Stomach (tissue), 19 donors: ENCODE data around the gene BRD7. TPM values are rescaled to one million over a fixed set of nuclear protein-coding genes. Genes with fewer than 3 reads are reported as not detected.

ENCODE experiments used
- DNase-seq, 2 donors: peaks; one replicate each; pipeline versions ENCODE4 v3.0.0 to v3.0.0-alpha.2; 2013 to 2019
- H3K27ac ChIP-seq, 5 donors: fragments of 200-600 bp in 4 of 5; sonication (generic) in 4 of 5; one replicate each; pipeline ENCODE4 v1.5.1; 2013 to 2019; ENCODE audit warnings: mild to moderate bottlenecking in 1 of 5, moderate library complexity in 1 of 5
- H3K27me3 ChIP-seq, 3 donors: fragments of 200-600 bp; sonication (generic); one replicate each; pipeline ENCODE4 v1.5.1; 2017 to 2019; ENCODE audit warnings: mixed run types in 1 of 3
- H3K36me3 ChIP-seq, 4 donors: fragments of 200-600 bp; sonication (generic); 1 replicate in 3 of 4; 2 replicates in 1 of 4; pipeline ENCODE4 v1.5.1; 2016 to 2019
- H3K4me1 ChIP-seq, 4 donors: fragments of 200-600 bp; sonication (generic); one replicate each; pipeline ENCODE4 v1.5.1; 2016 to 2019
- H3K4me3 ChIP-seq, 4 donors: fragments of 200-600 bp; sonication (generic) in 3 of 4; one replicate each; pipeline ENCODE4 v1.5.1; 2016 to 2019; ENCODE audit warnings: mild to moderate bottlenecking in 1 of 4
- H3K9me3 ChIP-seq, 4 donors: fragments of 200-600 bp; sonication (generic); one replicate each; pipeline ENCODE4 v1.5.1; 2016 to 2019
- CTCF ChIP-seq, 7 experiments: fragments of 450-650 bp in 4 of 7; fragments of 200-600 bp in 3 of 7; sonication (generic) in 3 of 7; IDR thresholded peaks; one replicate each; pipeline ENCODE4 v1.5.1; 2016 to 2019; ENCODE audit warnings: antibody characterized with exemption in 7 of 7, control low read depth in 2 of 7, mild to moderate bottlenecking in 1 of 7
- EP300 ChIP-seq: sonication (generic); formaldehyde crosslinking; IDR thresholded peaks from one replicate; pipeline ENCODE4 v1.6.1; 2017; ENCODE audit warnings: antibody characterized with exemption
- POLR2A ChIP-seq, 4 donors: fragments of 450-650 bp; IDR thresholded peaks; one replicate each; pipeline ENCODE4 v1.6.1; 2016; ENCODE audit warnings: antibody characterized with exemption in 4 of 4, control low read depth in 2 of 4, mild to moderate bottlenecking in 1 of 4, moderate library complexity in 1 of 4
- POLR2AphosphoS5 ChIP-seq, 3 donors: sonication (generic); formaldehyde crosslinking; IDR thresholded peaks; one replicate each; pipeline ENCODE4 v1.6.1; 2016; ENCODE audit warnings: antibody characterized with exemption in 3 of 3
- WGBS, 5 donors: extraction: QIAGEN DNeasy Blood & Tissue Kit in 3 of 5; methylation state at CpG; one replicate each; pipeline versions ENCODE4 v1.1.5 to v1.1.7; 2013 to 2018; 5-methylcytosine and 5-hydroxymethylcytosine counted together
- intact Hi-C: fragments of 100-400 bp; cut with DNase I; formaldehyde crosslinking; loops from one replicate; pipeline ENCODE4 v1.15.1; 2023; ENCODE audit warnings: low total_unique reads
- long read RNA-seq, 10 donors: transcript quantifications; one replicate each; lab custom pipeline, GENCODE V29; 2026
- polyA plus RNA-seq, 3 donors: library from polyadenylated mRNA; stranded (reverse); fragments of 200-250 nt; gene quantifications; one replicate each; pipeline ENCODE4 v1.2.3, GENCODE V29; 2013
- total RNA-seq, 5 donors: library from RNA; depleted of rRNA; stranded (reverse); fragments of >200 nt; gene quantifications; one replicate each; pipeline versions ENCODE4 v1.1.0 to v1.2.3, GENCODE V29; 2014 to 2016
- donor health status: healthy with polysubstance abuse.
- donor health status: Bipolar disorder and iron deficiency.
- donor health status: healthy.

BRD7 gene
- 10 to 100 TPM in 4 of 5 donors, 1 to 10 TPM in 1; 9.3 to 71.8 (median 25.0) TPM for total RNA-seq
- polyA plus RNA-seq: 10 to 100 TPM; 35.0 to 65.8 (median 52.3) TPM
- long read RNA-seq, donor 1, full-length matches to known transcripts: 3 of 3 reads
- long read RNA-seq, donor 1, partial matches to known transcripts: 0 of 3 reads
- long read RNA-seq, donor 1, other reads (novel, unspliced or antisense): 0 of 3 reads
- long read RNA-seq, donor 2, full-length matches to known transcripts: 1 of 30 reads
- long read RNA-seq, donor 2, partial matches to known transcripts: 29 of 30 reads
- long read RNA-seq, donor 2, other reads (novel, unspliced or antisense): 0 of 30 reads
- long read RNA-seq, donor 3, full-length matches to known transcripts: 1 of 8 reads
- long read RNA-seq, donor 3, partial matches to known transcripts: 7 of 8 reads
- long read RNA-seq, donor 3, other reads (novel, unspliced or antisense): 0 of 8 reads
- long read RNA-seq, donor 4: 0 reads
- long read RNA-seq, donor 5, partial matches to known transcripts: 15 of 16 reads
- long read RNA-seq, donor 5, other reads (novel, unspliced or antisense): 0 of 16 reads
- long read RNA-seq, donor 6, full-length matches to known transcripts: 9 of 39 reads
- long read RNA-seq, donor 6, partial matches to known transcripts: 30 of 39 reads
- long read RNA-seq, donor 6, other reads (novel, unspliced or antisense): 0 of 39 reads
- long read RNA-seq, donor 7, full-length matches to known transcripts: 1 of 24 reads
- long read RNA-seq, donor 7, partial matches to known transcripts: 23 of 24 reads
- long read RNA-seq, donor 7, other reads (novel, unspliced or antisense): 0 of 24 reads
- long read RNA-seq, donor 8, full-length matches to known transcripts: 6 of 16 reads
- long read RNA-seq, donor 8, partial matches to known transcripts: 10 of 16 reads
- long read RNA-seq, donor 8, other reads (novel, unspliced or antisense): 0 of 16 reads
- long read RNA-seq, donor 9, full-length matches to known transcripts: 2 of 19 reads
- long read RNA-seq, donor 9, partial matches to known transcripts: 17 of 19 reads
- long read RNA-seq, donor 9, other reads (novel, unspliced or antisense): 0 of 19 reads
- long read RNA-seq, donor 10, full-length matches to known transcripts: 2 of 2 reads
- long read RNA-seq, donor 10, partial matches to known transcripts: 0 of 2 reads
- long read RNA-seq, donor 10, other reads (novel, unspliced or antisense): 0 of 2 reads

DNA sequence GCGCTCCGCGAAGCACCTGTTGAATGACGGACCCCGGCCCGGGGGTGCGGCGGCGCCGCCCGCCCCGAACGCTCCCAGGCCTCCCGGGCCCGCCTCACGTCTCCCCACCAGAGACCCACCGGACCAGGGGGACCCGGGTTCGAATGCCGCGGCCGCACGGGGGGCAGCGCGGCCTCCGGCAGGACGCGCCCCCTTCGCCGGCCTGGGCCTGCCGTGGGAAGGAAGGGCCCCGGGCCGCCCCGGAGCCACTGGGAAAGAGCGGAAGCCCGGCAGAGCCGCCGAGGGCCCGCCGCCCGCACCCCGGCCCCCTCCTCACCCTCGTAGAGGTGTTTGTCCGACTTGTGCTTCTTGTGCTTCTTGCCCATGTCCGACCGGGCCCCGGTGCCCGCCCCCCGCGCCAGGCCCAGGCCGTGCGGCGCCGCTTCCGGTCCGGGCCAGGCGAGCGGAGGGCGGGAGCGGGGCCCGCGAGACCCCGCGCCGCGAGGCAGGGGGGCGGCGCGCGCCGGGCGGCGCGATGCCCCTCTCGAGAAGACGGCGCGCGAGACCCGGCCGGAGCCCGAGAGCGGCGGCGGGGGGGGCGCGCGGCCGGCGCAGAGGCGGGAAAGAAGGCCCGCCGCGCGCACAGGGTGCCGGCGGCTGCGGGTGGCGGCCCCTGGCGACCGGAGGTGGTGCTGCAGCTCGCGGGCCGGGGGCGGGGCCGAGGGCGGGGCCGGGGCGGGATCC is at the start of gene BRD7:
Gene BRD7 (minus strand): TSS at position 579 of the 723 bp plus-strand sequence. CDS start 214 bp downstream, at position 365.
- intact Hi-C loops: no loop called here
- H3K4me3 ChIP-seq: peak within 1 kb of the TSS; percentile 98 to 100 (median 100)
- H3K9me3 ChIP-seq: no peaks in the 10 kb centered on the region
- DNase-seq: peak; percentile 66 to 89
- WGBS, 5 donors: 0 to 1% (median 1%) methylated on average over 45 to 103 of the region's 109 CpGs
- H3K4me1 ChIP-seq: peaks cover 20 to 58% (median 46%) of the 10 kb centered on the region in 4 donors
- peak within 1 kb of the TSS; percentile 67 to 87 (median 80) for H3K27ac ChIP-seq
- TF ChIP-seq EP300 (no peak), POLR2A (IDR thresholded peaks at IDR 0.05) (no peak), CTCF (IDR thresholded peaks at IDR 0.05) (peak in 3 of 7 experiments; percentile 36 to 93 (median 69)), POLR2AphosphoS5 (IDR thresholded peaks at IDR 0.05) (no peak)
- no peaks in the 10 kb centered on the region for H3K27me3 ChIP-seq
- H3K36me3 ChIP-seq: peaks cover 8 to 28% (median 21%) of the 10 kb centered on the region in 4 donors

GRCh38 chr16:50416388-50416787 is 47.6 kb upstream of the BRD7 start:
- TF ChIP-seq POLR2A (IDR thresholded peaks at IDR 0.05) (no peak), CTCF (IDR thresholded peaks at IDR 0.05) (no peak), POLR2AphosphoS5 (IDR thresholded peaks at IDR 0.05) (no peak), EP300 (no peak)
- Histone ChIP-seq H3K9me3 (peaks cover 4 to 35% (median 33%) of the 10 kb centered on the region in 4 donors), H3K4me1 (no peaks in the 10 kb centered on the region), H3K27me3 (no peaks in the 10 kb centered on the region), H3K27ac (no peak overlapping the region), H3K4me3 (no peak overlapping the region), H3K36me3 (no peaks in the 10 kb centered on the region)
- DNase-seq: no peak
- 66 to 72% (median 68%) methylated on average over 3 of the region's 3 CpGs for WGBS, 5 donors
- intact Hi-C loops: no loop called here

GRCh38 chr16:50414152-50414551 is 45.4 kb upstream of the BRD7 start:
- no peak for TF ChIP-seq EP300
- TF ChIP-seq POLR2AphosphoS5 (IDR thresholded peaks at IDR 0.05): no peak
- no peak for TF ChIP-seq POLR2A (IDR thresholded peaks at IDR 0.05)
- TF ChIP-seq CTCF (IDR thresholded peaks at IDR 0.05): no peak
- Histone ChIP-seq H3K4me3 (no peak overlapping the region), H3K4me1 (no peaks in the 10 kb centered on the region), H3K27ac (no peak overlapping the region), H3K27me3 (no peaks in the 10 kb centered on the region), H3K36me3 (no peaks in the 10 kb centered on the region), H3K9me3 (peaks cover 2 to 22% (median 17%) of the 10 kb centered on the region in 4 donors)
- intact Hi-C loops: no loop called here
- DNase-seq: no peak
